ENCODE results near the gene ADARB1.

Gene ADARB1

DNA sequence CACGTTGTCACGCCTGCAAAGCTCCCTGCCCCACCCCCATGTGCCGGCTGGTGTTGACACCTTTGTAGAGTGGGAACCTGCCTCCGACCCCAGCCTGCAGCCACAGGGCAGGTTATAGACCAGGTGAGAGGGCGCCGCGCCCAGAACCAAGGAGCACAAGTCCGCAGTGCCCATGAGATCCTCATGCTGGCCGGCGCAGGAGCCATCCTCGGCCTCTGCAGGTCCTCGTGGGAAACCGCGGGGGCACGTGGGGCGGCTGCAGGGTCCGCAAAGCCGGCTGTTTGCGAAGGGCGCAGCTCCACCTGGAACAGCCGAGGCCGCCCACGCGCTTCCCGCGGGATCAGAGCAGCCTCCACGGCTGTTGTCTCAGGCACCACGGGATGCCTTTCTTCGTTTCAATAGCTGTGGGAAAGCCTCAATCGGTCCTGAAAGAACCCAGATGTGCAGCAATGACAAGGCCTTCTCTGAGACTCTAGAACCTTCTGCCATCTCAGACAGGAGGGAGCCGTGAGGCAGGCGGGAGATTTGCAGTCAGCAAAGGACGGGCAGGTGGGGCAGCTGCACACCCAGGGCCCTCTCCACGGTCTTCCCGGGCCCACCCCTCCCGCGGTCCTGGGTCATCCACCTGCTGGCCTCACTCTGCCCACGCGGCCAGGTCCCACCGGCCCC lies 183.4 kb downstream of the ADARB1 start:
- DNase-seq = no peak

DNA sequence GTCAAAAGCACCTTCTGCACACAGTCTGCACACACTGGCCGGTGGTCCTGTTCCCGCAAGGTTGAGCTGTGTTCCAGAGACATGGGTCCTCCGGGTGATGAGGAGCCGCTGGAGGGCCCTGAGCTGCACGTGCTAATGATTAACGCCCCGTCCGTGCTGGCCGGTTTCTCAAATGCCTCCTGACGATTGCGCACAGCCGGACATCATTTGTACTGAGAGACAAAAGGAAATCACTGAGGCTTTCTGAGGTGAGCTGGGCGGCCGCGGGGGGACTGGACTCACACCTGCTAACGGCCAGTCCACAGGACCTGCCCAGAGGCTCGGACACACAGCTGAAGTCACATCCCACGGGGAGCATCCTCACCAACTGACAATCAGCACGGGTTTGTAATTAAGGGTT lies 184.1 kb downstream of the ADARB1 start:
- DNase-seq = no peak

- DNase-seq = no peak
These were observed 184.9 kb downstream of the ADARB1 start for GRCh38 chr21:45259206-45259840.

DNA sequence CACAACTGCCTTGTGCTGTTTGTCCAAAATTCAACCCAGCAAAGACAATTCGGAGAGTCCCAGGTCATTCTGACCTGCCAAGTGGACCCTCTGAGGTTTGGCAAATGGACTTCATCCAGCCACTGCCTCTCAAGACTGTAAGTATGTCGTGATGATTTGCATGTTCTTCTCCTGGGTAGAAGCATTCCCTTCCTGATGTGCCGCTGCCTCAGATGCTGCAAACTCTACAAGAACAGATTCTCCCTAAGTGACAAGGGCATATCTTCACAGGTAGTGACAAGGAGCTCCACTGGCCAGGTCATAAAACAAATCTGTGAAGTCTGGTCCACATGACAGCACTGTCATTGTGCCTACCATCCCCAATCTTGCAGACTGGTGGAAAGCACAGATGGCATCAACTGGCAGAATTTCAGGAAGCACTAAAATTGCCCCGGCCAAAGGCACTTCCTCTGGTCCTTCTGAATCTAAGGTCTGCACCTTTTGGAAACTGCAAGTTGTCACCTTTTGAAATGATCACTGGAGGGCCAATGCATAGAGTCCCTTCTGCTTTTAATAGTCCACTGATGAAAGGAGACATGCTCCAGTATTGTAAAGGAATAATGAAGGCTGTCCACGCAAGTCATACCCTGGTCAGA lies 185.9 kb downstream of the ADARB1 start:
- no peak for DNase-seq

DNA sequence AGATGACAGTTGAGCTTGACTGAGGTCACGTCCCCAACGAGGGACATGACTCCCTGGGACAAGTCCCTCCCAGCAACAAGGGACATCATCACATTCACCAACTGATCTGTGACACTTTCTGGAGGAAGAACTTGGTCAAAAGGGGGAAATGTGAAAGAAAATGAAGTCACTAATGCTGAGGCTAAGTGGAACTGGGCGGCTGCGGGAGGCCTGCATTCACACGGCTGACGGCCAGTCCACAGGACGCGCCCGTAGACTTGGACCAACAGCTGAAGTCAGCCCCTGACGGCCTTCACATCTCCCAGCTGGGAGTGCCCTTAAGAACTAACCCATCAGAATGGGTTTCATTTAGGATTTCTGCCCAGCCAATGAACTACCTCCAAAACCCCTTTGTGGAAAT lies 186.7 kb downstream of the ADARB1 start:
- DNase-seq = no peak

- DNase-seq = no peak
These were observed 187.7 kb downstream of the ADARB1 start for GRCh38 chr21:45262041-45262581.

DNA sequence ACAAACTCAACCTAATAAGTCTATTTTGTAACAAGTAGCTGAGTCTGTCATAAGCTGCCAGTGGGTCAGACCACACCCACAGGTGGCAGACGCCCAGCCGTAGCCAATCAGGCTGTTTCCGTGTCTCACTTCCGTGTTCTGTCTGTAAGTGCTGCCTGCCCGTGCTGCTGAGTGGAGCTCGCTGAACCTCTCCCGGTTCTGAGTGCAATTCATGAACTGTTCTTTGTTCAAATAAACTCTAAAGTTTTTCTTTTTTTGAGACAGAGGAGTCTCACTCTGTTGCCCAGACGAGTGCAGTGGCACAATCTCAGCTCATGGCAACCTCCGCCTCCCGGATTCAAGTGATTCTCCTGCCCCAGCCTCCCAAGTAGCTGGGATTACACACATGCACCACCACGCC lies 188.2 kb downstream of the ADARB1 start:
- no peak for DNase-seq

DNA sequence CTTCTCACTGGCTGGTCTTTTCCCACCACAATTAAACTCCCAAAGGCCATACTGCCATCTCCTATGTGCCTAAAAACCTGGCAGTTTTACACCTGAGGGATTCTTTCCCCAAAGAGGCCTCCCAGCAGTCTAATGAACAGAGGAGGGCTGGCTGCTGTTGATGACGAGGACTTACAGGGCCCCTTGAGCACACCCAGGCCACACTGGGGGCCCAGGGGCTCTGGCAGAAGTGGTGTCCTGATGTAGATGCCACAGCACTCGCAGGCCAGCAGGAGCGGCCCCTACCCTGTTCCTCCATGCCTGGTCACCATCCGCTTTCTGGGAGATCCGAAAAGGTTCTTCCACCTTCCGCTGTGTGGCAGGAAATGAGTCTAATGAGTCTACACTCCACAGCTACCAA lies 189.2 kb downstream of the ADARB1 start:
- no peak for DNase-seq

DNA sequence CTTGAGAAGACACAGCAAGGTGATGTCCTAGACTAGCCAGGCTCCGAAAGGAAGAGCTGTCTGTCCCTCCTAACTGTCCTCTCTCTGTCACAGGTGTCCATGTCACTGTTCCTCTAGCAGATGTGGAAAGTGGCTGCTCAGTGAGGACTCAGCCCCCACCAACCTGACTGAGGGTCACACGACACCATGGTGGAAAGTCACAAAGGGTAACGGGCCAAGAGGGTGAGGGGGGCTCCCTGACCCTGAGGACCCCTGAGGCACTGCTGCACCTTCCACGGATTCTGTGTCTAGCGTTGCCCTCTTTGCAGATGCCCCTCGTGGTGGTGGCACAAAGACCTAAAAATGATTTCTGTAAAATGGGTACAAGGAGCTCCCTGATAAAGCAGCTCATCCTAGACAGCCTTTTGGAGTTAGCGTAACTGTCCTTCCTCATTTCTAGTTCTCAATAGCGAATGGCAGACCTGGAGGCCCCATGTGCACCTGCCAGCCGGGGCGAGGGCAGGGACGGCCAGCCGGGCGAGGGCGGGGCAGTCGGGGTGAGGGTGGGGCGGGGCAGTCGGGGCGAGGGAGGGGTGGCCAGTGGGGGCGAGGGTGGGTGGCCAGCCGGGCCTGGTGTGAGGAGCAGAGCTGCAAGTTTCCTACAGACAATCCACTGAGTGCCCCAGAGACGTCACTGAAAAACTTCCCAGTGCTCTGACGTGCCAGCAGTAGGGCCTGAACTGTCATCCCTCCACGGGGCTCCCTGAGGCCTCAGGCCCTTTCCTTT lies 189.9 kb downstream of the ADARB1 start:
- DNase-seq = no peak

DNA sequence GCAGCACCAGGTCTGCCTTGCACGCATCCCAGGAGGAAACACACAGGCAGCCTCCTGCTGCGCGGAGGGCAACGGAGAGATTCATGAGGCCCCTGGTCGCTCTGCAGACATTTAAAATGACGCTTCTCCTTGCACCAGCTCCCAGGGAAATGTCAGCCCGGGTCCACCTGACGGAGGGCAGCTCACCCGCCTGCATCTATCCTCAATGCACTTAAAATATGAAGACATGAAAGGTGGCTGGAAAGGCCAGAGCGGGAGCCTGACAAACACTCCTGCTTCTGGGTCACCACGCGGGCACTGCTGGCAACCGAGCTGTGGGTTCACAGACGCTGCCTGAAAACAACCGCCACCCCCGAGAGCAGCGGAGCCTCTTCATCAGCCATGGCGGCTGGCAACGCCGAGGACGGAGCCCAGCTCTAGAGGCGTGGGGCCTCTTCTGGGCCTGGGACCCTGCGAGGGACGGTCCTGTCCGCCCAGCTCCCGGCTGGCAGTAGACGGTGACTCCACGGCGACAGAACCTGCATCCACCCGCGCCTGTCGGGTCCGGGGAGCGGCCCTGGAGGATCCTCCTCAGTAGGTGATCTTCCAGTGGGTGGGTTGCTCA lies 190.6 kb downstream of the ADARB1 start:
- no peak for DNase-seq

DNA sequence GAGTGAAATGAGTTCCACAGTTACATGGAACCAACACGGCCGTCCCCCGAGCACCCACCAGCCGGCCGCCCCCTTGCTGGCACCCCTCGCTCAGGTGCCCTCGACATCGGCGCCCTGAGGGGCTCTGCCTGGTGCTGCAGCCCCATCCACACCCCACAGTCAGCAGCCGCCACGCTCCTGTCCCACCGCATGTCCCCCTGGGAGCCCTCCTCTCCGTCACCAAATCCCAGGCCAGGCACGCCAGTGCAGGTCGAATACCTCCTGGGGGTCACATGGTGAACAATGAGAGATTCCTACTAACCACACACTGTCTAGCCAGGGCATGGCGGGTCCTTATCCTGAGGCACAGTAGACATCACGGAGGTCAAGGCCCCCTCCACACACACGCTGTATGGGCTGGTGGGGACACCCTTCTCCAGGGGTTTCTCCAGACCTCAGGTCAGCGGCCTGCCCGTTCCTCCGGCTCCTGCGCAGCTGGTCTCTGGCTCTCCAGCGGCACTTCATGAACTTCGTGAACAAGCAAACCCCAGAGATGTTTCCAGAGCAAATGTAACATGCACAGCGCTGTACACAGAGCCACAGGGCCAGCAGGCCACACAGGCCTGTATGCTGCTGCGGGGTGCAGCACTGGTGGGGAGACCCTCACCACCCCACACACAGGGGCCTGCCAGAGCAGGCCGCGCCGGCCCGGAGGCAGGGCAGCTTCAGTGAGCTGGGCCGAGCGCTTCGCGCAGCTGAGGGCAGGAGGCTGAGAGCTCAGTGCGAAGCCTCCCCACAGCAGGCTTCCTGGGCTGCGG lies 191.5 kb downstream of the ADARB1 start:
- no peak for DNase-seq

DNA sequence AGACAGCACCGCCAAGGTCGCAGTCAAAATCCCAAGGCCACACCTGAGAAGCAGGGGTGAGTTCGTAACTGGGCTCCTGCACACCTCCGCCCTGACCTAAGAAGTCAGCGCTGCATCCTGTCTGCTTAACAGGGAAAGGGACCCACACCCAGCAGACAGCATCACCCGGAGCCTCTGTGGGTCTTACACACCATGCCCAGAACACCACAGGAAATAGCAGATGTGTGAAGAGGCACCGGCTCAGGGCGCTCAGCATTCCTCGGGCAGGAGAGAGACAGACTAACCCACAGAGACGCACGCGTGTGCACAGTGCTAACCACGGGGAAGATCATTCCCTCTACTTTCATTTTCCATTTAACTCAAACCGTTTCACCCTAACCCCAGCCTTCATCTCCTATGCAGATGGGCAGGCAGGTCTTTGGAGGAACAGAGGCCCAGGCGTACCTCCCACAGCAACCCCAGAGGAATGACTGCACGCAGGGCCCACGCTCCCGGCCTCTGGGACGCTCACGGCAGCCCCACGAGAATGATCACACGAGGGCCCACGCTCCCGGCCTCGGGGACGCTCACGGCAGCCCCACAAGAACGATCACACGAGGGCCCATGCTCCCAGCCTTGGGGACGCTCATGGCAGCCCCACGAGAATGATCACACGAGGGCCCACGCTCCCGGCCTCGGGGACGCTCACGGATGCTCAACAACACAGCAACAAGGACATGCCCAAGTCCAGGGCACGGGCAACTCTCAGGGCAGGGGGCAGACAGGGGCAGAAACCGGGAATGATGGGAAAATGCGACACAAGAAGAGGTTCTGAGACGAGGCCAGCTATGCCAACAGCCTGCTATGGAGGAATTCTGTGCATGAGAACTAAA lies 192.4 kb downstream of the ADARB1 start:
- no peak for DNase-seq

GRCh38 chr21:45267390-45267760 lies 193.0 kb downstream of the ADARB1 start:
- no peak for DNase-seq

GRCh38 chr21:45269861-45270260 lies 195.5 kb downstream of the ADARB1 start:
- DNase-seq = no peak

- DNase-seq = no peak
These were observed 196.0 kb downstream of the ADARB1 start for GRCh38 chr21:45270306-45270821.
